GM18951 (cell line): ENCODE results near the gene MYLK3.
"Not testable (repeated sequence)": the region's sequence is repeated elsewhere in the genome, so short reads cannot be mapped to it uniquely, and the experiment has no call there.

Source experiments
- POLR2A ChIP-seq: IDR thresholded peaks from 4 replicates; pipeline ENCODE4 v1.6.1; 2011; ENCODE audit warnings: mild to moderate bottlenecking; ENCODE audit not compliant: insufficient read length, insufficient read depth; ENCODE audit errors: extremely low read depth
- in situ Hi-C: fragments of 300-500 bp; cut with MboI; formaldehyde crosslinking; loops from one replicate; pipeline ENCODE4 v1.12.0; 2022; ENCODE audit warnings: low sequenced_read_pairs, mixed read lengths, inconsistent platforms; ENCODE audit not compliant: unreplicated experiment

The MYLK3 gene

GRCh38 chr16:46688101-46688653, 60.0 kb downstream of the MYLK3 start:
- TF ChIP-seq POLR2A = no peak
- in situ Hi-C loops = no loop called here

DNA sequence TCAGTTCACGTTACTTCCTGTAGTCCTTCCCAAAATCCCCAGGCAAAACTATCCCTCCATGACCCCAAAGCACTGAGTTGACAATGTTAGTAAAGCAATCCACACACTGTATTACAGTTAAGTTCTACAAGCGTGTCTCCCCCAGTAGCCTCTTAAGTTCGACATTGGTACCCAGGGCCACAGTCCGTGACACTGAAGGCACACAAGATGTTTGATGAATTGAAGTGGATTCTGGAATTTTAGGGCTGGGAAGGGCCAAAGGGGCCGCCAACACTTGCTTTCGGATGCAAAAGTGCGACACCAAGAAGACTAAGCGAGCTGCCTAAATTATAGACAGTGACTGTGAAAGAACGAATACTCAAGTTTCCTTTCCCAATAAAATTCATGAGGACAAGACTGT, 60.7 kb downstream of the MYLK3 start:
- in situ Hi-C loops = no loop called here

DNA sequence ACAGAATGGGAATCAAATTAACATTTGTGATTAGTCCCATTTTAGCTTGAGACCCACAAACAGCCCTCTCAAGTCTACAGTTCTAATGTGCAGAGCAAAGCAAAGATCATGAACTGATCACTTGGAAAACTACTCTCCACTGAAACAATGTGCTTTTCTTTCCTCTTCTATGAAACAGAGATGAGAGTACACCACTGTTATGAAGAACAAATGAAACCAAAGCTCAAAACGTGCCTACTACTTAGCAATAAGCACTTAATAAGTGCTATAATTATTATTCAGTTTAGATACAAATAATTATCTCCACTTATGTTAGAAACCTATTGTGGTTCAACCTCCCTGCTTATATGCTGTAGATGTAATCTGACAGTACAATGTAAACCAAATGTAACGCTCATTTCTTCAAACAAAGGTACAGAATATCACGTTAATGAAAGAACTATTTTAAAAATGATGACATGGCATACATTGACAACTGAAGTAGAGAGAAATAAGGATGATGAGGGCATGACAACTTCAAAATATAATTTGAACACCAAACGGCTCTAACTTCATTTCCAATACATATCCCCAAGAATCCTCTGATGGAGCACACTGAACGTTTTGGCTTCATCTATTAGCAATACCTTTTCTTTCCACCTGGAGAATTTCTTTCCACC, 61.2 kb downstream of the MYLK3 start:
- in situ Hi-C loops = no loop called here
- TF ChIP-seq POLR2A = no peak

More for the DNA sequence above, 60.7 kb downstream of the MYLK3 start:
- no peak for TF ChIP-seq POLR2A

- in situ Hi-C loops = not testable (repeated sequence)
Observed at GRCh38 chr16:46681867-46682266, 66.3 kb downstream of the MYLK3 start.

- in situ Hi-C loops = loop anchor here (10.0 kb wide), 1 partner anchor 237 kb away; no protein-coding TSS in a partner anchor
Observed at GRCh38 chr16:46677943-46678342, 70.2 kb downstream of the MYLK3 start.

DNA sequence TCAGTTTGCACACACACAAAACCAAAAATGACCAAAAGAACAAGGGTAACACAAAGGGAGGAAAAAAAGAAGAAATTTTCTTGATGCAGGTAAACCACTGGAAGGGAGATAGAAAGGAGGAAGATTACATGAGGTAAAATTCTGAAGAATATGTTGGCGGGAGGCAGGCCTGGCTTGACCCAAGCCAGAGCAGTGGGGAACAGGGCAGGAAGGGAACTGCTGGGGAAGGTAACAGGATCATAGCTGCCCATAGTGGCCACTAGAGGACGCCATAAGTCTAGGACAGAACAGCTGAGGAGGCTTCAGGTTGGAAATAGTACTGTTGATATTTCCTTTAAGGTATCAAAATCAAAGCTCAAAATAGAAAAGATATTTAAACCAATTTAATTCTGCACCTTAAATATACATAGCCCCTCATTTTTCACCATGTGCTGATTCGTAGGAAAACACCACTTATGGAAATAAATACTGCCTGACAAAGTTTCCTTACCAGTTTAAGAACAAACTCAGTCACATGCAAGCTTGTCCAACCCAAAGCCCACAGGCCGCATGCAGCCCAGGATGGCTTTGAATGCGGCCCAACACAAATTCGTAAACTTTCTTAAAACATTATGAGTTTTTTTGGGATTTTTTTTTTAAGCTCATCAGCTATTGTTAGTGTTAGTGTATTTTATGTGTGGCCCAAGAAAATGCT, 74.7 kb downstream of the MYLK3 start:
- in situ Hi-C loops = loop anchor here (10.0 kb wide), 1 partner anchor 241 kb away; no protein-coding TSS in a partner anchor

DNA sequence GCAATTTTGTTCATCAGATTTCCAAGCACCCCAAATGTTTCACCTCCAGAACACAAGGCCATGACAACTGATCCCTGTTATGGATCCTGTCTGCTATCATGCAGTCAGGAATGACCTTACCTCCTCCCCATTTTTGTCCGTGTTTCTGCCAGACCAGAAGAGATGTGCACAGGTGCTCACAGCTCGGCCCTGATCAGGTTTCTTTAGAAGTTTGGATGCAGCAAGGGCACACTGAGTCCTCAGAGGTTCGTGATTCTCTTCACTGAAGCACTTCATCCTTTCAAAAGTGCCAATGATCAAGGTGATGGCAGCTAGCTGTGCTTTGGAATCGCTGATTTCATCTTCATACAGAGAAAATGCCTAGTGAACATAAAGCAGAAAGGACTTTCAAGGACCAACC, 86.0 kb downstream of the MYLK3 start:
- in situ Hi-C loops = no loop called here
- TF ChIP-seq POLR2A = no peak

More for the DNA sequence above, 74.7 kb downstream of the MYLK3 start:
- no peak for TF ChIP-seq POLR2A

DNA sequence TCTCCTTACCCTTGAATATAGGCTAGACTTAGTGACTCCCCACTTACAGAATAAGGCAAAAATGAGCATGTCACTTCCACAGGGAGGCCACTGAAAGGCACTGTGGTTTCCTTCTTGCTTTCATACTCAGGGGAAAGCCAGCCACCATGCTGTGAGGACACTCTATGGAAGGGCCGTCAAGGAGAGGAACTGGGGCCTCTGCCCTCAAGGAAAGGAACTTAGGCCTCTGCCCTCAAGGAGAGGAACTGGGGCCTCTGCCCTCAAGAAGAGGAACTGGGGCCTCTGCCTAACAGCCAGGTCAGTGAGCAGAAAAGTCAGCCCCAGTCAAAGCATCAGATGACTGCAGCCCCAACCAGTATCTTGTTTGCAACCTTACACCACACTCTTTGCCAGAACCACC, 89.2 kb downstream of the MYLK3 start:
- in situ Hi-C loops = no loop called here
- no peak for TF ChIP-seq POLR2A
